GM23338 (cell line): ENCODE measurements around the gene TRAF7. TPM values are rescaled to one million over a fixed set of nuclear protein-coding genes. Genes with fewer than 3 reads are reported as not detected.

Experiments used
- ATAC-seq: fragments of 200-7000 bp; cut with Tn5 transposase; 3 replicates; pipeline ENCODE4 v1.9.1; 2020
- DNase-seq: peaks from one replicate; pipeline ENCODE4 v3.0.0-alpha.2; 2015; ENCODE audit warnings: low spot score
- H2AFZ ChIP-seq: fragments of 200-600 bp; sonication (generic); 2 replicates; pipeline ENCODE4 v1.8.0; 2016; ENCODE audit warnings: antibody characterized with exemption, mild to moderate bottlenecking, moderate library complexity
- H3F3A ChIP-seq: fragments of 200-600 bp; sonication (generic); replicated peaks from 2 replicates; pipeline ENCODE4 v1.8.0; 2017; ENCODE audit warnings: antibody characterized with exemption, mixed run types, low read depth
- H3K27ac ChIP-seq: fragments of 200-600 bp; sonication (generic); 2 replicates; pipeline ENCODE4 v1.6.1; 2016; ENCODE audit warnings: low read depth
- H3K27me3 ChIP-seq: fragments of 200-600 bp; sonication (generic); 2 replicates; pipeline ENCODE4 v1.8.0; 2016; ENCODE audit warnings: mild to moderate bottlenecking, mixed run types, moderate library complexity; ENCODE audit not compliant: insufficient read depth
- H3K36me3 ChIP-seq: fragments of 200-600 bp; sonication (generic); 2 replicates; pipeline ENCODE4 v1.8.0; 2016; ENCODE audit warnings: mild to moderate bottlenecking; ENCODE audit not compliant: insufficient read depth
- H3K4me1 ChIP-seq: fragments of 200-600 bp; sonication (generic); 2 replicates; pipeline ENCODE4 v1.8.0; 2016; ENCODE audit warnings: mild to moderate bottlenecking, moderate library complexity; ENCODE audit not compliant: insufficient read depth
- H3K4me2 ChIP-seq: fragments of 200-600 bp; sonication (generic); 2 replicates; pipeline ENCODE4 v1.7.1; 2017; ENCODE audit warnings: mixed run types
- H3K4me3 ChIP-seq: fragments of 200-600 bp; sonication (generic); 2 replicates; pipeline ENCODE4 v1.6.1; 2016; ENCODE audit warnings: mixed run types
- H3K79me2 ChIP-seq: fragments of 200-600 bp; sonication (generic); replicated peaks from 2 replicates; pipeline ENCODE4 v1.8.0; 2017; ENCODE audit warnings: mild to moderate bottlenecking; ENCODE audit not compliant: insufficient read depth
- H3K9me2 ChIP-seq: fragments of 200-600 bp; sonication (generic); 2 replicates; pipeline ENCODE4 v1.8.0; 2017; ENCODE audit not compliant: insufficient read depth
- H4K20me1 ChIP-seq: fragments of 200-600 bp; sonication (generic); replicated peaks from 2 replicates; pipeline ENCODE4 v1.8.0; 2017; ENCODE audit warnings: mild to moderate bottlenecking; ENCODE audit not compliant: insufficient read depth
- H3K27ac Mint-ChIP-seq: 2 replicates; pipeline ENCODE4 v1.8.0; 2020; ENCODE audit warnings: inconsistent platforms, mild to moderate bottlenecking, moderate library complexity, mixed read lengths
- H3K27me3 Mint-ChIP-seq: 3 replicates; pipeline ENCODE4 v1.8.0; 2022; ENCODE audit warnings: low read depth, mild to moderate bottlenecking, moderate library complexity, mixed read lengths, inconsistent platforms; ENCODE audit not compliant: insufficient read depth, poor library complexity
- H3K36me3 Mint-ChIP-seq: 3 replicates; pipeline ENCODE4 v1.8.0; 2021; ENCODE audit warnings: low read depth, mild to moderate bottlenecking, inconsistent platforms, moderate library complexity, mixed read lengths
- H3K4me1 Mint-ChIP-seq: 3 replicates; pipeline ENCODE4 v1.8.0; 2020; ENCODE audit warnings: mild to moderate bottlenecking, inconsistent platforms, mixed read lengths
- H3K4me3 Mint-ChIP-seq: 3 replicates; pipeline ENCODE4 v1.8.0; 2021; ENCODE audit warnings: moderate library complexity, mild to moderate bottlenecking, inconsistent platforms, mixed read lengths
- H3K9me3 Mint-ChIP-seq: 3 replicates; pipeline ENCODE4 v1.8.0; 2020; ENCODE audit warnings: moderate library complexity, mild to moderate bottlenecking, inconsistent platforms, mixed read lengths
- CTCF ChIP-seq, 2 experiments: fragments of 200-600 bp in 1 of 2; sonication (generic) in 1 of 2; conservative IDR thresholded peaks; 2 replicates each; pipeline versions ENCODE4 v1.5.1 to v1.6.1; 2016 to 2017; ENCODE audit warnings: antibody characterized with exemption in 2 of 2, low read depth in 2 of 2, mild to moderate bottlenecking in 2 of 2, moderate library complexity in 1 of 2
- ETS1 ChIP-seq: IDR thresholded peaks from 2 replicates; pipeline ENCODE4 v1.6.1; 2016; ENCODE audit warnings: antibody characterized with exemption
- EZH2 ChIP-seq: fragments of 200-600 bp; sonication (generic); IDR thresholded peaks from one replicate; pipeline ENCODE4 v1.8.0; 2017; ENCODE audit warnings: antibody characterized with exemption, mild to moderate bottlenecking, low read depth; ENCODE audit not compliant: unreplicated experiment
- JUNB ChIP-seq: IDR thresholded peaks from one replicate; pipeline ENCODE4 v1.6.1; 2016; ENCODE audit warnings: antibody characterized with exemption; ENCODE audit not compliant: unreplicated experiment
- STAT1 ChIP-seq: IDR thresholded peaks from one replicate; pipeline ENCODE4 v1.6.1; 2016; ENCODE audit warnings: antibody characterized with exemption; ENCODE audit not compliant: unreplicated experiment
- ZNF331 ChIP-seq: fragments of 250-450 bp; sonication (Bioruptor Pico); IDR thresholded peaks from 2 replicates; pipeline ENCODE4 v1.5.0; 2020; ENCODE audit warnings: low read depth, mild to moderate bottlenecking, moderate library complexity
- ZNF462 ChIP-seq: fragments of 250-450 bp; sonication (Bioruptor Pico); IDR thresholded peaks from 2 replicates; pipeline ENCODE4 v1.5.0; 2020; ENCODE audit warnings: mild to moderate bottlenecking, moderate library complexity
- polyA plus RNA-seq: library from polyadenylated mRNA; unstranded; fragments of >200 nt; fragmentation: Nextera tagmentation; extraction: Ambion mirVana; gene quantifications from 2 replicates; pipeline ENCODE4 v1.2.1, GENCODE V29; 2016
- total RNA-seq: library from RNA; depleted of rRNA; stranded (reverse); fragments of >200 nt; shearing (Covaris generic); gene quantifications from 2 replicates; pipeline ENCODE4 v1.2.3, GENCODE V29; 2014

TRAF7 gene
- total and polyA plus RNA-seq, 2 experiments from 2014 or later, result 36.4 to 133 TPM

- TF ChIP-seq ZNF462 (CRISPR knock-in tag) (no peak), CTCF (conservative IDR thresholded peaks at IDR 0.05; ENCODE audit: low read depth in 2 of 2) (no peak)
These were observed 70.7 kb downstream of the TRAF7 start (continued) for GRCh38 chr16:2226245-2226793.

- H3K27ac ChIP-seq, result no peak overlapping the region
- Mint-ChIP-seq H3K27me3 (peaks cover 14% of the 10 kb centered on the region), H3K9me3 (no peaks in the 10 kb centered on the region), H3K27ac (no peak overlapping the region), H3K4me3 (no peak overlapping the region), H3K4me1 (no peaks in the 10 kb centered on the region; the same call in 2 of the 3 replicates), H3K36me3 (peaks cover 6% of the 10 kb centered on the region; the same call in 2 of the 3 replicates)
- H3K9me2 ChIP-seq, result no peaks in the 10 kb centered on the region
- no peak for DNase-seq
- no peak overlapping the region for H2AFZ ChIP-seq
- ATAC-seq, result no peak
- peaks cover 5% of the 10 kb centered on the region for H4K20me1 ChIP-seq
- H3K4me2 ChIP-seq, result no peak overlapping the region
- H3K27me3 ChIP-seq, result no peaks in the 10 kb centered on the region
- peaks cover 5% of the 10 kb centered on the region; the same call in 1 of the 2 replicates for H3F3A ChIP-seq
- no peaks in the 10 kb centered on the region; the same call in 1 of the 2 replicates for H3K4me1 ChIP-seq
- 0 out of 2 replicates have a peak, but pooled peaks cover 4% of the 10 kb centered on the region for H3K36me3 ChIP-seq
- H3K4me3 ChIP-seq, result no peak overlapping the region
- peaks cover 44% of the 10 kb centered on the region for H3K79me2 ChIP-seq
- no peak for TF ChIP-seq EZH2
- no peak for TF ChIP-seq JUNB
- no peak for TF ChIP-seq ETS1
- TF ChIP-seq ZNF331 (CRISPR knock-in tag), result no peak
- TF ChIP-seq STAT1, result no peak
- TF ChIP-seq CTCF (conservative IDR thresholded peaks at IDR 0.05; ENCODE audit: low read depth in 2 of 2), result no peak
These were observed 71.3 kb downstream of the TRAF7 start for GRCh38 chr16:2226918-2227317.
